ENCODE data around the gene UVSSA. TPM values are rescaled to one million over a fixed set of nuclear protein-coding genes. Genes with fewer than 3 reads are reported as not detected.
"Not testable (repeated sequence)": the region's sequence is repeated elsewhere in the genome, so short reads cannot be mapped to it uniquely, and the experiment has no call there.

The UVSSA gene
- total RNA-seq, 1 donor = 11.0 TPM

DNA sequence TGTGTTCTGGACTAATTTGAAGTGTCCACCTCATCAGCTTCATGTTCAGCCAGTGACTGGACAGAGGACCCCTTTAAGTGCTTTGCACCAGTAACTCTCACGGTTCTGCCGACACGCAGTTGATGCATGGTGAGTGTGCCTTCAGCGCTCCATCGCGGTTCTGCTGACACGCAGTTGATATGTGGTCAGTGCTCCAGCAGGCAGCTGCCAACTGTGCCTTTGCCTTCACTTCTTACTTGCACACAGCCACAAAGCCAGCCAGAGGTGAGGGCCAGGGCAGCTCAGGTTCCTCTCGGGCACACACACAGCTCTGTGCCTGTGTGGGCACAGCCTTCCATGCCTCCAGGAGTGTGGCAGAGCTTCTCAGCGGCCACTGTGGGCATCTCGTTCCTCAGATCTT is 46.9 kb downstream of the UVSSA start:
- no peak for DNase-seq (ENCODE audit: low read depth in 2 of 3, low spot score in 2 of 3)

DNA sequence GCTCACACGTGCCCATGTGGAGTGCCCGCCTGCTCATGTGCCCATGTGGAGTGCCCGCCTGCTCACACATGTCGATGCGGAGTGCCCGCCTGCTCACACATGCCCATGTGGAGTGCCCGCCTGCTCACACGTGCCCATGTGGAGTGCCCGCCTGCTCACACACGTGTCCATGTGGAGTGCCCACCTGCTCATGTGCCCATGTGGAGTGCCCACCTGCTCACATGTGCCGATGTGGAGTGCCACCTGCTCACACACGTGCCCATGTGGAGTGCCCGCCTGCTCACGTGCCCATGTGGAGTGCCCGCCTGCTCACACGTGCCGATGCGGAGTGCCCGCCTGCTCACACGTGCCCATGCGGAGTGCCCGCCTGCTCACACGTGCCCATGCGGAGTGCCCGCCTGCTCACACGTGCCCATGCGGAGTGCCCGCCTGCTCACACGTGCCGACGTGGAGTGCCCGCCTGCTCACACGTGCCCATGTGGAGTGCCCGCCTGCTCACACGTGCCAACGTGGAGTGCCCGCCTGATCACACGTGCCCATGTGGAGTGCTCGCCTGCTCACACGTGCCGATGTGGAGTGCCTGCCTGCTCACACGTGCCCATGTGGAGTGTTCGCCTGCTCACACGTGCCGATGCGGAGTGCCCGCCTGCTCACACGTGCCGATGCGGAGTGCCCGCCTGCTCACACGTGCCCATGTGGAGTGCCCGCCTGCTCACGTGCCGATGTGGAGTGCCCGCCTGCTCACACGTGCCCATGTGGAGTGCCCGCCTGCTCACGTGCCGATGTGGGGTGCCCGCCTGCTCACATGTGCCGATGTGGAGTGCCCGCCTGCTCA is 47.8 kb downstream of the UVSSA start:
- not testable (repeated sequence) for DNase-seq (ENCODE audit: low read depth in 2 of 3, low spot score in 2 of 3)

DNA sequence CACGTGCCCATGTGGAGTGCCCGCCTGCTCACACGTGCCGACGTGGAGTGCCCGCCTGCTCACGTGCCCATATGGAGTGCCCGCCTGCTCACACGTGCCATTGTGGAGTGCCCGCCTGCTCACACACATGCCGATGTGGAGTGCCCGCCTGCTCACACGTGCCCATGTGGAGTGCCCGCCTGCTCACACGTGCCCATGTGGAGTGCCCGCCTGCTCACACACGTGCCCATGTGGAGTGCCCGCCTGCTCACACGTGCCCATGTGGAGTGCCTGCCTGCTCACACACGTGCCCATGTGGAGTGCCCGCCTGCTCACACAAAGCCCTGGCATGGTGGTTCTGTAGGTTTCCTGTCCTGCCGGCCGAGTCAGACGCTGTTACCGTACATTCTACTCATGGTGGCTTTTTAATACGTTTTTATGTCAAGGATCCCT is 48.4 kb downstream of the UVSSA start:
- DNase-seq (ENCODE audit: low read depth in 2 of 3, low spot score in 2 of 3) = not testable (repeated sequence)

DNA sequence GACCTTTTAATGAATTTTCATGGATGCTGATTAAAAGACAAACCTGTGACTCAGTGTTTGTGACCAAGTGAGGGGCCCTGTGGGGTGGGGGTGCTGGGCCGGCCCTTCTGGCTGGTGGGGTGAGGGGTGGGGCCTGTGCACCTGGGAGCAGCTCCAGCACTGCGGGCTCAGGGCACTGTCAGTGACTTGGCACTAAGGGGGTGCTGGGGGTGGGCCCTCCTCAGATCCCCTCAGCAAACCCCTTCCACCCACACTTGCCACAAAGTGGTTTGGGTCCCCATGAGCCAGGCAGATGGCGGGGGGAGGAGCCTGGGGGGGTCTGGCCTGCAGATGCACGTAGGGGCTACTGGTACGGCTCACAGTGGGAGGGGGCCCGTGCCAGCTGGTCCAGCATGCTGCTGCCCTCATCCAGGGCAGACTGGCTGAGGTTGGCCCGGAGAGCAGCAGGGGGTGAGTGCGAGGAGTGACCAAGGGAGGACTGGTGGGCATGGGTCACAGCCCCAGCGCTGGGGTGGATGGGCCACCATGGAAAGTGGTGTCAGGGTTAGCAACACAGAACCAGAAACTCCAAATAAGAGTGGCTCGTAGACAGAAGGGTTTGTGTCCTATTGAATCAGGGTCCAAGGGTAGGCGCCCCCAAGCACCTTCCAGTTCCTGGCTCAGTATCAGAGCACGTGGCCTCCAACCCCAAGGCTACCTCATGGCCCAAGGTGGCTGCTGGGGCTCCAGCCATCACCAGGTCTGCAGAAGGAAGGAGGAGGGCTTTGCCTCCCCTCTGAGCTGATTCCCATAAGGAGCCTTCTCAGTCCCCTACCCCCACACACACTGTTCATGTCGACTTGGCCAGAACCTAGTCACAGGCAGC is 49.2 kb downstream of the UVSSA start:
- DNase-seq (ENCODE audit: low read depth in 2 of 3, low spot score in 2 of 3) = no peak

DNA sequence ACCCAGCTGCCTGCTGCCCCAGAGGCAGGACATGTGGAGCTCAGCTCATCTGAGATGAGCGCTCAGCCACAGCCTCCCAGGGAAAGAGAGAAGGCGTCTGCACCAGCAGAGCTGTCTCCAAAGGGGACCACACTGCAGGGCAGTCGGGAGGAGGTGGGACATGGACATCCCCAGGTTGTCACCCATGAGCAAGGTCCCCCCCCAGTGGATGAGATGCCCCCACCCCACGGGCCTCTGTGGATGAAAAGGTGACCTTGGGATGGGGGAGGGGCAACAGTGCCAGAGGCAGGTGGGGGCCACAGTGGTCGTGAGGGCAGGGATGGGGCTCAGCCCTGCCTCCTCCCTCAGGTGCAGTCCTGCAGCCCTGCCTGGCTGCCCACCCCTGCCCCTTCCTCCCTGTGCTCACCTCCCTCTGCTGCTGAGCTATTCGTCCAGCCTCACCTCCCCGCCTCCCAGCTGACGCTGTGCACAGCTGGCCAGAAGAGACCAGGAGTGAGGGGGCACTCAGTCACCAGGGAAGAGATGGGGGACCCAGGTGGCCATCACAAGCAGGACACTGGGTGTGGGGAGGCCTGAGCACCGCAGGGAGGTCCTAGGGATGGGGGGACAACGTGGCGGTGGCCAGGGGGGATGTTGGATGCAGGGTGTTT is 49.9 kb downstream of the UVSSA start:
- no peak for DNase-seq (ENCODE audit: low read depth in 2 of 3, low spot score in 2 of 3)

DNA sequence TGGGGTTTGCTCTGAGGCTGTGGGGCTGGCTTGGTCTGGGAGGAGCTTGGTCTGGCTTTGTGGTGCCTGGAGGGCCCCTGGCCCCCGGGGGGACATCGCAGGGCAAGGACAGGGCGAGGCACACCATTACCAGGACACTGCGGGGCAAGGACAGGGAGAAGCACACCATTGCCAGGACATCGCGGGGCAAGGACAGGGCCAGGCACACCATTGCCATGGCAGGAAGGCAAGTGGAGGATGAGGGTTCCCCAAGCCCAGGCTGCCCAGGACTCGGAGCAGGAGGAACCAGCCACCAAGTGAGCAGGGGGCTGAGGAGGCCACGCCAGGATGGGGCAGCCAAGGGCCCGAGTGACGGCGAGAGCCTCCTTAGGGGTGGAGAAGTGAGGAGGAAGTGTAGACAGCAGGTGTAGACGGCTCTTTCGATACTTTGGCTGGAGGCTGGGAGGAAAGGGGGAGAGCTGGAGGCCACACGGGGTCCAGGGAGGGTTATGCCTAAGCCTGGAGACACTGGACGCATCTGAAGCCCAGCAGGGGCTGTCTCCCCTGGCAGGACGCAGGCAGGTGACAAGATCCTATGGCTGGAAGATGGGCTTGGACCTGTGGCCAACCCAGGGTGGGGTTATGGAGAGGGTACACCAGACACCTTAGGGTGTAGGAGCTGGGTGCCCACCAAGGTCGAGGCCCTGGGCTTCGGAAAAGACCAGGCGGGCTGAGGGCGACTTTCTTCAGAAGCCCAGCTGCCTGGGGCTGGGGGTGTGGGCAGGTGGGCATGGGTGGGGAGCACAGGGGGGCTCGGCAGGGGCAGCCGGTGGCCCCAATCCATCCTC is 51.9 kb downstream of the UVSSA start:
- DNase-seq (ENCODE audit: low read depth in 2 of 3, low spot score in 2 of 3) = no peak

DNA sequence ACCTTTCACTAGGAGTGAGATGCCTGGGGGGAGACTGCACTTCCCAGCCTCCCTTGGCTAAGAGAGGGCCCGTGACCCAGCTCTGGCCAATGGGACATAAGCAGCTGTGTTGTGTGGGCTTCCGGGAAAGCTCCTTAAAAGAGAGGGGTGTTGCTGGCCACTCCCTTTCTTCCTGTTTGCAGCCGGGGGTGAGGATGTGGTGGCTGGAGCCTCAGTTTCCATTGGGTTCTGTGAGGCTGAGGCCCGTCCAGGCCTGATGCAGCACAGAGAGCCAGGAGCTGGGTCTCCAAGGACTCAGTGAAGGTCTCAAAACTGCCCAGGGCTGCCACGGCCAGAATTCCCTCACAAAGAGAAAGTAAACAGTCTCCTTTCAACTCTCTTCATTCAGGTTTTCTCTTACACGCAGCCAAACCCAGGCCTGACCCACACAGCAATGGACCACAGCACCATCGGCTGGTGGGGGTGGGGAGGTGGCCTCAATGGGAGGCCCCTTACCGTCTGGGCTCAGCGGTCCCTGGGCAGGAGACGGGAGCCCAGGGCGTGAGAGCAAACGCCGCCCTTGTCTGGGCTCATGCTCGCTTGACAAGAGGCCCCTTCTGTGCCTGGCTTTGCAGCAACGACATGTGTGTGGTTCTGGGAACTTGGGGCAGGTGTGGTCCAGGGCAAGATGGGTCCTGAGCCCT is 52.6 kb downstream of the UVSSA start:
- DNase-seq (ENCODE audit: low read depth in 2 of 3, low spot score in 2 of 3) = no peak

DNA sequence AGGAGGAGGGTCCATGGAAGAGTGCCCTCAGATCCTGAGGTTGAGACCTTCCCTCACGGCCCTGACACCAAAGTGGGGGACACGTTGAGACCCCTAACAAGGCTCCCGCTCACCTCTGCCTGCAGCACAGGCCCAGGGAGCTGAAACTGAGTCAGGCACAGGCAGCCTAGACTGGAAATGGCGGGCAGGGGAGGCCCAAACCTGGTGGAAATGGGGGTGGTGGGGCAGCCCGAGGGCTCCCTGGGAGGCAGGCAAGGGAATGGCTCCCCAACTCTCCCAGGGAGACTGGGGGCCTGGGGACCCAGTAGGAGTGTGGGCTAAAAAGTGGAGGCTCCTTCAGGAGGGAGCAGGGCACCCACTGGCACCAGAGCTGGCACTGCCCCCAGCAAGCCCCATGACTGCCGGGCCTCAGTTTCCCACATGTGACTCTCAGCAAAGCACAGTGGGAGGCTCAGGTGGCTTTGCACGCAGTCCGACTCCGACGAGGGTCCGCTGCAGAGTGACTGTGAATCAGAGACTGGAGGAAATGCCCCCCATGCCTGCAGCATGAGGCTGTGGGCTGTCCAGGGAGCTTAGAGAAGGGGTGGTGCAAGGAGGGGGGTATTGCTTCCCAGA is 53.3 kb downstream of the UVSSA start:
- no peak for DNase-seq (ENCODE audit: low read depth in 2 of 3, low spot score in 2 of 3)

DNA sequence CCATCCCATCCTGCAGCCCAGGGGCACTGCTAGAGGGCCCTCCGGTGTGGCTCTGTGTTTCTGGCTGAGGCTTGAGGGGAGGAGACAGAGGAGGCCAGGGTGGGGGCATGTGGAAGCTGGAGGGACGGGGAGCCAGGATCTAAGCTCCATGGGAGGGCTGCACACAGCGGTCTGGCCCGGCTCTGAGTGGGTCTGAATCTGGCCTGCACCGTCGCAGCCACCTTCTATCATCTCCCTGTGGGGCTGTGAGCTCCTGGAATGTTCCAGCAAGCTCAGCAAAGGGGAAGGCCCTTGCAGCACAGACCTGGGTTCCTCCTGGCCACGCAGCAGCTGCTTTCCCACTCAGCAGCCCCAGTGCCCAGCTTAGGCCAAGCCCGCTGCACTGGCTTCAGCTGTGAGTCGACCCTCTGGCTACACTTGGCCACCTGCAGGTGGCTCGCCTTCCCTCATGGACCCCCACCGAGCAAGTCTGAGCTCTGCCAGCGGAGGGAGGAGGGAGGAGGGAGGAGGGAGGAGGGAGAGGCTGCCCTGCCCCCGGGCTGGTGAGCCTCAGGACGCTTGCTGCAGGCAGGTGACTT is 53.9 kb downstream of the UVSSA start:
- DNase-seq (ENCODE audit: low read depth in 2 of 3, low spot score in 2 of 3) = no peak

DNA sequence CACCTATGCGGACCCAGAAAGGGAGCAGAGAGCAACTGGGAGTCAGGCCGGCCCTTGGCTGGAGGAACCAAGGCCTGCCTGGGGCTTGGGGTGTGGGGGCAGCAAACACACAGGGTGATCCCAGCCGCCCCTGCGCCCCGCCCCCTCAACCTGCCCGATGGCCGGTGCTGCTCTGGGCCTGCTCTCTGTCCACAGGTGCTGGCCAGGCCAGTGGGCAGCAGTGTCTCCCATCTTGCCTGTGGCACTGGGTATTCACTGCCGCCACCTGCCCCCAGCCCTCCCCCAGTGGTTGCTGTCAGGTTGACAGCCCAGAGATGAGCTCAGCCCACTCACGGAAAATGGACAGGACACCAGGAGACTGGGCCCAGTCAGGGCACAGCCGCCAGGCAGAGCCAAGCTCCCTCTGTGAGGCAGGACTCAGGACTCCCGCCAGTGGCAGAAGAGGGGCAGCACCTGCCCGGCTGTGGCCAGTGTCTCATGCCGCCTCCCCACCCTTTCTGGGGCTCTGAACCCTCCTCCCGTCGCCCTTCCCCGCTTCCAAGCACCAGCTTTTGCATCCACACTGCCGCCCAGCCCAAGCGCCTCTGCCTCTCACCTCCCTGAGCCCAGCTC is 54.5 kb downstream of the UVSSA start:
- no peak for DNase-seq (ENCODE audit: low read depth in 2 of 3, low spot score in 2 of 3)

DNA sequence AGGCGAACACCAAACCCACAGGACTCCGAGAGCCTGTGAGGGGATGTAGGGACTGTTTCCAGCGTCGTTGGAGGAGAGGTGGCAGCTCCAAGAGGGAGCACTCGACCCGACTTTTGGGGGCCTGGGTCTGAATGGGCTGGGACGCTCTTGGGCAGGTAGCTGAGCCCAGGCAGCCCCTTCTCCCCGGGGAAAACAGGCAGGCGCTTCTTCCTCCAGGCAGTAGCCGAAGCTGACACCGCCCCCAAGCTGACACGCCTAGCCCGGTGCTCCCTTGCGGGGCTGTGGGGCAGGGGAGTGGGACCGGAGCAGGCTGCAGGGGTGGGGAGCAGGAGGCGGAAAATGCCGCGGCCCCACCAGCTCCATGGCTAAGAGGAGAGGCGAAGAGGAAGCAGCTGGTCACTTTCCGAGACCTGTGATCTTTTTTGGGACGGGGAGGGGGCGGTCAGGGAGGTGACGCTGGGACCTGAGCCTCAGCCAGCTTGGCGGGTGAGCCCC is 55.1 kb downstream of the UVSSA start:
- no peak for DNase-seq (ENCODE audit: low read depth in 2 of 3, low spot score in 2 of 3)

DNA sequence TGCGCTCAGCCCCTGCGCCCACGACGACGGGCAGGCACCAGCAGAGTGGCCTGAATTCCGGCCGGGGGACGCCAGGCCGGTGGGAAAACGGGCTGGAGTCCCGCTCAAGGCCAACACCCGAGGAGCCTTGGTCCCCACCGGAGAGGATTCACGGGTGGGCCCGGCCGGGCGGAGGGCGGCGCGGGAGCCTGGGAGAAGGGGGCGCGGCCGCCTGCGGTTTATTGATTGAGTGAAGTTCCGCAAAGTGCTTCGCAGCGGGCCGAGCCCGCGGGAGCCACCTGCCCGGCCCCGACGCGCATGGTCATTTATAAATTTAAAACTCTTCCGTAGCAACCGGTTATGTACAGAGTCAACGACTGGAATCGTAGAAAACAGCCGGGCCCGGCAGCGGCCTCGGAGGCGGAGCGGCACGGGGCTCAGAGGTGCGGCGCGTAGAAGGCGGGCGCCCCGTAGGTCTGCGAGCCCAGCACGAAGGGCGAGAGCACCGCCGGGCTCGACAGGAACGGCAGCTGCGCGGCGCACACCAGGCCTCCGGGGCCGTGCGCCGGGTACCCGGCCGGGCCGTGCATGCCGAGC is 55.6 kb downstream of the UVSSA start:
- no peak for DNase-seq (ENCODE audit: low read depth in 2 of 3, low spot score in 2 of 3)

DNA sequence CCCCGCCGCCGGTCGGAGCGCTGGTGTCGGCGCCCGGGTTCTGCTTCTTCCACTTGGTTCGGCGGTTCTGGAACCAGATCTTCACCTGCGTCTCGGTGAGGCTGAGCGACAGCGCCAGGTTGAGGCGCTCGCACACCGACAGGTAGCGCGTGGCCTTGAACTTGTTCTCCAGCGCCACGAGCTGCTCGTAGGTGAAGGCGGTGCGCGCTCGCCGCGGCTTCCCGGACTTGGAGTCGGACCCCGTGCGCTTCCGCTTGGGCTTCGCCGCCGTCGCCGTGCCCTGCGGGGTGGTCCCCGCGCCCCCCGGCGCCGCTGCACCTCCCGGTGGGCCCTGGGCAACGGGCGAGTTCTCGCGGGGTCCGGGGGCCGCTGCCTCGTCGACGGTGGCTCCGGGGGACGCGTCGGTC is 56.2 kb downstream of the UVSSA start:
- DNase-seq (ENCODE audit: low read depth in 2 of 3, low spot score in 2 of 3) = no peak

DNA sequence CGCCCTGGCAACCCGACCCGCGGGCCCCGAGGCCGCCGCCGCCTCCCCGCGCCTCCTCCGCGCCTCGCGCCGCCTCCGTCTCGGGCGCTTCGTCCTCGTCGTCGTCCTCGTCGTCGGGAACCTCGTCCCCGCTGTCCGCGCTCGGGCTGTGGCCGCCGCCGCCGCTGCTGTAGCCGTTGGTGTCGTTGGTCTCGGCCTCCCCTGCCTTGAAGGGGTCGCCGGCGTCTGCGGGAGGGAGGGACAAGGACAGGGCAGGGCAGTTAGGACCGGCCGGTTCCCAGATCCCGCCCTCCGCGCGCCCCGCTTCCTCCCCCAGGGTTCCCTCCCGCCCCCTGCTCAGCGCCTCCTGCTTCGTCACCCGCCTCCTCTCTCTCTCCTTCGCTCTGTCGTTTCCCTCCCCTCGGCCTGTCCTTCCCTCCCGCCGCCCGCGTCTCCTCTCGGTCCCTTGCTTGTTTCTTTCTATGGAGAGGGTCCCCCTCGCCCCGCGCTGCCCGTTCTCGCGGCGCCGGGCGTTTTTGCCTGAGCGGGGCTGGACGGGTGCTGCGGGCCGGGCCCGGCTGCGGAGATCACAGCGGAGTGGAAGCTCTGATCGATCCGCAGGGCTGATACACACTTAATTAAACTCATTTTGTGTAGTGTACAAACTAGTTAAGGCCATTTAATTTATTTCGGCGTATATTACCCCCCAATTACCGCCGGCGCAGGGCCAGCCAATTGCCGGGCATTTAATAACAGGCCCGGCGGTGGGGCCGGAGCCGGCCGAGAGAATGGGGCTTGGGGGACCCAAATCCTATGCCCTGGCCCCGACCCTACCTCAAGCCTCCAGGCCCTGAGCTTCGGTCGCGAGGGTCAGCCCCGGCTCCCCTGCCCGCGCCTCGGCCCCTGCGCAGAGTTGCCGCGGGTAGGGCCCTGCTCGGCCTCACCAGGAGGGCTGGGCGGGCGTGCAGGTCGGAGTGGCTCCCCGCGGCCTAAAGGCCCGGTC is 56.9 kb downstream of the UVSSA start:
- DNase-seq (ENCODE audit: low read depth in 2 of 3, low spot score in 2 of 3) = no peak

DNA sequence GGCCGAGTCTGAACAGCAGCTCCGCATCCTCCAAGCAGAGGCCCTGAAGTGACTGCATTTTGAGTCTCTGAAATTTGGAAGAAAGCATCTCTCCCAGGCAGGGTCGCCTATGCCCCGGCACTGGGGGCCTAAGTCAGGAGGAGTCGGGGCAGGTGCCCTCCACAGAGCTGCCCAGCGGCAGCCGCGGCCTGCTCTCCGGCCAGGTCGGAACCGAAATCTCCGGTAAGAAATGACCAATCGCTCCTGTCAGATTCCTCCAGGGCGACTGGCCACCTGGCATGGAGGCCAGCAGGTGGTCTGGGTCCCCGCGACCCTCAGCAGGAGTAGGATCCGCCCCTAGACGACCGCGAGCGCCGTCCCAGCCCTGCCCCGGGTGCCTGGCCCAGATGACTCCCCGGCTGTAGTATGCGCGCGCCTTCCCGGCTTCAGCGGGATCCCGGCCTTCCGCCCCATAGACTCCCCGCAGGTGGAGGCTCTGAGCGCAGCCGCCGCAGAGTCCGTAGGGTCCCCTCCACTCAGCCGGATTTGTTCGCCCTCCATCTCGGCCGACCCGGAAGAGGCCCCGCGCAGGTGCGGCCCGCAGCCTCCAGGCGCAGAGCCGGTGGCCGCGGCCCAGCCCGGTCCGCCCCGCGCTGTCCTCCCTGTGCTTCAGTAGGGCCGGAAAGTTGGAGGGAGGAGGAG is 57.7 kb downstream of the UVSSA start:
- no peak for DNase-seq (ENCODE audit: low read depth in 2 of 3, low spot score in 2 of 3)

DNA sequence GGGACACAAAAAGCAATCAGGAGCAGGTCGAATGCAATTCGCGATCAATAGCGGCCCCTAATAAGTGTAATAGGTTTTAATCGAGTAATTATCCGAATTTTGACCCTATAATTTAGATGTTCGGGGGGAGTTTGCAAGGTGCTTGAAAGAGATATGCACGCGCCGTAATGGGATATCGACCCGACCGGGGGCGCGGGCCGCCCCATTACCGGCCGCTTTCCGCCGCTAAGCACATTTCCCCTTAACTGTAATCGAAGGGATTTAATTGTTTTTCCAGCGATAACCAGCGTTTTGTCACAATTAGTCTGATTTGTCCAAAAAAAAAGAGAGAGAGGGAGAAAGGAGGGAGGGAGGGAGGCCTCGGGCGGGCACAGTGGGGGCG is 58.2 kb downstream of the UVSSA start:
- DNase-seq (ENCODE audit: low read depth in 2 of 3, low spot score in 2 of 3) = no peak

Measured in hematopoietic multipotent progenitor cell (in vitro differentiated cells).